ENCODE results near the gene TTR.

DNA sequence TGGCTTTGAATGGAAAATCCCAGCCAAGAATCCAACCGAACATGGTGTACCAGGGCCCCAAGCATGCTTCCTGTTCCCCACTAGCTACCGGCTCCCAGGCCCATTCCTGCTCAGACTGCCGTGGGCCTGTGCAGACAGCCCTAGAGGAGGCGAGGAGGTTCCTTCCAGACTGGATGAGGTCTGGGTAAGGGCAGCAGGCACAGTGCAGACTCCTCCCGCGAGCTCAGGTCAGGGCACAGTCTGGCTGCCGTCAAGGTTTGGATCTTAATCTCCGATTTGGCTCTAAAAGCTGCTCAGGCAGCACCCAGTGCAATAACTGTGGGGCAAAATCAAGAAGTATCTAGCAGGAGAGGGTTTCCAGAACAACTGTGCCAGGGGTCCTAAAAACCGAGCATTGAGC lies 19.3 kb upstream of the TTR start:
- TF ChIP-seq, protein P1, sequence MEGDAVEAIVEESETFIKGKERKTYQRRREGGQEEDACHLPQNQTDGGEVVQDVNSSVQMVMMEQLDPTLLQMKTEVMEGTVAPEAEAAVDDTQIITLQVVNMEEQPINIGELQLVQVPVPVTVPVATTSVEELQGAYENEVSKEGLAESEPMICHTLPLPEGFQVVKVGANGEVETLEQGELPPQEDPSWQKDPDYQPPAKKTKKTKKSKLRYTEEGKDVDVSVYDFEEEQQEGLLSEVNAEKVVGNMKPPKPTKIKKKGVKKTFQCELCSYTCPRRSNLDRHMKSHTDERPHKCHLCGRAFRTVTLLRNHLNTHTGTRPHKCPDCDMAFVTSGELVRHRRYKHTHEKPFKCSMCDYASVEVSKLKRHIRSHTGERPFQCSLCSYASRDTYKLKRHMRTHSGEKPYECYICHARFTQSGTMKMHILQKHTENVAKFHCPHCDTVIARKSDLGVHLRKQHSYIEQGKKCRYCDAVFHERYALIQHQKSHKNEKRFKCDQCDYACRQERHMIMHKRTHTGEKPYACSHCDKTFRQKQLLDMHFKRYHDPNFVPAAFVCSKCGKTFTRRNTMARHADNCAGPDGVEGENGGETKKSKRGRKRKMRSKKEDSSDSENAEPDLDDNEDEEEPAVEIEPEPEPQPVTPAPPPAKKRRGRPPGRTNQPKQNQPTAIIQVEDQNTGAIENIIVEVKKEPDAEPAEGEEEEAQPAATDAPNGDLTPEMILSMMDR (IDR thresholded peaks at IDR 0.05), result no peak
- no peak for TF ChIP-seq POLR2A (IDR thresholded peaks at IDR 0.05)
